ENCODE data around the gene CLSTN3. TPM values are rescaled to one million over a fixed set of nuclear protein-coding genes. Genes with fewer than 3 reads are reported as not detected.

The CLSTN3 gene
- total RNA-seq, 4 donors from 2014 or later = 35.0 to 120 (median 57.3) TPM

GRCh38 chr12:7158781-7159609 lies 28.8 kb downstream of the CLSTN3 start:
- H3K27ac ChIP-seq = no peak overlapping the region
- no peak for TF ChIP-seq CTCF (IDR thresholded peaks at IDR 0.05)
- no peak for TF ChIP-seq POLR2A (IDR thresholded peaks at IDR 0.05)
- H3K4me1 ChIP-seq = no peaks in the 10 kb centered on the region
- no peak overlapping the region for H3K4me3 ChIP-seq
- H3K36me3 ChIP-seq = peaks cover 0 to 5% (median 0%) of the 10 kb centered on the region in 3 donors
- H3K27me3 ChIP-seq = no peaks in the 10 kb centered on the region
- DNase-seq = no peak
- H3K9me3 ChIP-seq = no peaks in the 10 kb centered on the region

GRCh38 chr12:7160183-7160582 lies 30.0 kb downstream of the CLSTN3 start:
- TF ChIP-seq CTCF (IDR thresholded peaks at IDR 0.05) (no peak), POLR2A (IDR thresholded peaks at IDR 0.05) (no peak)
- Histone ChIP-seq H3K4me1 (no peaks in the 10 kb centered on the region), H3K36me3 (peaks cover 0 to 5% (median 0%) of the 10 kb centered on the region in 3 donors), H3K27me3 (no peaks in the 10 kb centered on the region), H3K9me3 (no peaks in the 10 kb centered on the region), H3K4me3 (no peak overlapping the region), H3K27ac (no peak overlapping the region)
- no peak for DNase-seq

GRCh38 chr12:7161327-7161726 lies 31.2 kb downstream of the CLSTN3 start:
- no peak overlapping the region for H3K27ac ChIP-seq
- TF ChIP-seq CTCF (IDR thresholded peaks at IDR 0.05) (no peak), POLR2A (IDR thresholded peaks at IDR 0.05) (no peak)
- H3K4me1 ChIP-seq = no peaks in the 10 kb centered on the region
- no peak overlapping the region for H3K4me3 ChIP-seq
- peaks cover 0 to 4% (median 0%) of the 10 kb centered on the region in 3 donors for H3K36me3 ChIP-seq
- no peak for DNase-seq
- H3K27me3 ChIP-seq = no peaks in the 10 kb centered on the region
- H3K9me3 ChIP-seq = no peaks in the 10 kb centered on the region

GRCh38 chr12:7161811-7162210 lies 31.6 kb downstream of the CLSTN3 start:
- Histone ChIP-seq H3K27ac (no peak overlapping the region), H3K36me3 (no peaks in the 10 kb centered on the region), H3K4me1 (no peaks in the 10 kb centered on the region), H3K9me3 (no peaks in the 10 kb centered on the region), H3K4me3 (no peak overlapping the region), H3K27me3 (no peaks in the 10 kb centered on the region)
- no peak for DNase-seq
- no peak for TF ChIP-seq POLR2A (IDR thresholded peaks at IDR 0.05)
- no peak for TF ChIP-seq CTCF (IDR thresholded peaks at IDR 0.05)

GRCh38 chr12:7162691-7163114 lies 32.5 kb downstream of the CLSTN3 start:
- peak in 1 of 3 donors; percentile 57 for DNase-seq
- no peaks in the 10 kb centered on the region for H3K4me1 ChIP-seq
- TF ChIP-seq CTCF (IDR thresholded peaks at IDR 0.05) (peak in 4 of 6 experiments; percentile 35 to 54 (median 50)), POLR2A (IDR thresholded peaks at IDR 0.05) (no peak)
- H3K27ac ChIP-seq = no peak overlapping the region
- H3K36me3 ChIP-seq = no peaks in the 10 kb centered on the region
- H3K4me3 ChIP-seq = no peak overlapping the region
- H3K9me3 ChIP-seq = peaks cover 0 to under 1% (median 0%) of the 10 kb centered on the region in 4 donors
- no peaks in the 10 kb centered on the region for H3K27me3 ChIP-seq
